B cell (primary cell): ENCODE data around the gene DEAF1. TPM values are rescaled to one million over a fixed set of nuclear protein-coding genes. Genes with fewer than 3 reads are reported as not detected.

Experiments used
- ATAC-seq: fragments of 200-7000 bp; cut with Tn5 transposase; one replicate; pipeline ENCODE4 v1.10.0; 2021; ENCODE audit warnings: low read depth, mild to moderate bottlenecking, moderate number of reproducible peaks, moderate library complexity
- CTCF ChIA-PET: fragments of 350-600 bp; sonication (Branson Sonifier 250); formaldehyde crosslinking; loops from one replicate; lab custom pipeline; 2021; ENCODE audit warnings: antibody characterized with exemption, inconsistent platforms; lab: Charles Lee
- POLR2A ChIA-PET: fragments of 350-600 bp; sonication (Branson Sonifier 250); formaldehyde crosslinking; loops from one replicate; lab custom pipeline; 2021; ENCODE audit warnings: antibody characterized with exemption; lab: Charles Lee
- DNase-seq: peaks from one replicate; pipeline ENCODE4 v3.0.0; 2013
- H2AFZ ChIP-seq: 2 replicates; pipeline ENCODE4 v1.6.1; 2012; ENCODE audit warnings: mild to moderate bottlenecking, low read depth, low read length; ENCODE audit not compliant: insufficient read depth, poor library complexity, severe bottlenecking
- H3K27ac ChIP-seq, 2 donors: 1 replicate in 1 of 2; 2 replicates in 1 of 2; pipeline ENCODE4 v1.5.1; 2012 to 2013; ENCODE audit warnings: low read length in 2 of 2, mild to moderate bottlenecking in 2 of 2, moderate library complexity in 1 of 2
- H3K27me3 ChIP-seq, 4 experiments: fragments of 200-600 bp in 1 of 4; sonication (generic) in 1 of 4; replicated peaks in 1 of 4; 1 replicate in 2 of 4; 2 replicates in 2 of 4; pipeline versions ENCODE4 v1.6.1 to v1.7.0; 2013 to 2016; ENCODE audit warnings: low read length in 3 of 4, mild to moderate bottlenecking in 2 of 4, mixed read lengths in 1 of 4, moderate library complexity in 1 of 4; ENCODE audit not compliant: insufficient read depth in 4 of 4, control insufficient read depth in 3 of 4; ENCODE audit errors: control extremely low read depth in 1 of 4
- H3K36me3 ChIP-seq, 2 experiments: replicated peaks in 1 of 2; 1 replicate in 1 of 2; 2 replicates in 1 of 2; pipeline versions ENCODE4 v1.6.1 to v1.7.1; 2013; ENCODE audit warnings: low read length in 1 of 2; ENCODE audit not compliant: insufficient read depth in 2 of 2, control insufficient read depth in 1 of 2; ENCODE audit errors: control extremely low read depth in 1 of 2, extremely low read depth in 1 of 2
- H3K4me1 ChIP-seq, 2 donors: fragments of 200-600 bp in 1 of 2; sonication (generic) in 1 of 2; 1 replicate in 1 of 2; 2 replicates in 1 of 2; pipeline versions ENCODE4 v1.5.1 to v1.6.1; 2013 to 2017; ENCODE audit warnings: low read length in 2 of 2; ENCODE audit not compliant: control insufficient read depth in 2 of 2, insufficient read depth in 2 of 2
- H3K4me2 ChIP-seq: replicated peaks from 2 replicates; pipeline ENCODE3; 2012; ENCODE audit warnings: mild to moderate bottlenecking, low read depth, low read length; ENCODE audit not compliant: poor library complexity, severe bottlenecking
- H3K4me3 ChIP-seq, 5 experiments: fragments of 200-600 bp in 1 of 5; sonication (generic) in 1 of 5; 1 replicate in 3 of 5; 2 replicates in 2 of 5; pipeline versions ENCODE4 v1.5.1 to v1.7.0; 2011 to 2016; ENCODE audit warnings: low read length in 4 of 5, mild to moderate bottlenecking in 4 of 5, low read depth in 2 of 5, control low read depth in 1 of 5, moderate library complexity in 1 of 5; ENCODE audit not compliant: insufficient read depth in 1 of 5; ENCODE audit errors: control extremely low read depth in 1 of 5, extremely low read depth in 1 of 5
- H3K79me2 ChIP-seq: fragments of 200-600 bp; sonication (generic); one replicate; pipeline ENCODE4 v1.6.0; 2016; ENCODE audit warnings: low read length; ENCODE audit not compliant: control insufficient read depth, insufficient read depth
- H3K9ac ChIP-seq: fragments of 200-600 bp; sonication (generic); 2 replicates; pipeline ENCODE4 v1.6.1; 2017; ENCODE audit warnings: mild to moderate bottlenecking, low read length, moderate library complexity
- H3K9me3 ChIP-seq, 3 donors: one replicate each; pipeline versions ENCODE4 v1.6.1 to v1.7.1; 2013; ENCODE audit warnings: low read length in 2 of 3; ENCODE audit not compliant: control insufficient read depth in 2 of 3, insufficient read depth in 1 of 3; ENCODE audit errors: control extremely low read depth in 1 of 3
- H4K20me1 ChIP-seq: 2 replicates; pipeline ENCODE4 v1.6.0; 2012; ENCODE audit warnings: mild to moderate bottlenecking, low read length; ENCODE audit not compliant: insufficient read depth, control insufficient read depth, poor library complexity, severe bottlenecking
- H3K27ac Mint-ChIP-seq: one replicate; pipeline ENCODE4 v1.8.0; 2021; ENCODE audit warnings: mixed read lengths
- H3K27me3 Mint-ChIP-seq: one replicate; pipeline ENCODE4 v1.8.0; 2021; ENCODE audit warnings: mixed read lengths
- H3K4me1 Mint-ChIP-seq: one replicate; pipeline ENCODE4 v1.8.0; 2021; ENCODE audit warnings: mixed read lengths
- H3K4me3 Mint-ChIP-seq: one replicate; pipeline ENCODE4 v1.8.0; 2021; ENCODE audit warnings: mixed read lengths
- H3K9me3 Mint-ChIP-seq: one replicate; pipeline ENCODE4 v1.8.0; 2022; ENCODE audit warnings: mixed read lengths; ENCODE audit not compliant: insufficient read depth
- CTCF ChIP-seq: fragments of 200-600 bp; IDR thresholded peaks from one replicate; pipeline ENCODE4 v1.8.0; 2022; ENCODE audit warnings: antibody characterized with exemption, mild to moderate bottlenecking
- EZH2 ChIP-seq: IDR thresholded peaks from 2 replicates; pipeline ENCODE4 v1.6.1; 2012; ENCODE audit warnings: borderline replicate concordance, low read depth, mild to moderate bottlenecking, moderate library complexity, low read length; ENCODE audit not compliant: insufficient read depth, poor library complexity, severe bottlenecking
- WGBS: methylation state at CpG from one replicate; pipeline ENCODE4 v1.1.5; 2013; ENCODE audit warnings: missing lambda C conversion rate; ENCODE audit not compliant: insufficient coverage; 5-methylcytosine and 5-hydroxymethylcytosine counted together
- intact Hi-C: fragments of 100-400 bp; cut with micrococcal nuclease; formaldehyde crosslinking; loops from one replicate; pipeline ENCODE4 v1.10.0; 2022
- polyA plus RNA-seq: library from polyadenylated mRNA; depleted of rRNA; stranded (reverse); fragments of >200 nt; gene quantifications from 2 replicates; pipeline ENCODE4 v1.2.3, GENCODE V29; 2012
- total RNA-seq, 2 donors: library from RNA; stranded (reverse); fragments of 120-200 nt in 1 of 2; gene quantifications; 1 replicate in 1 of 2; 2 replicates in 1 of 2; pipeline versions ENCODE4 v1.2.3 to v1.2.4, GENCODE V29; 2013 to 2022

DEAF1 gene
- total and polyA plus RNA-seq, 2 donors (not counting 1 experiment from before 2014, with no cell fraction given): 31.8 to 53.6 TPM

- DNase-seq: peak; percentile 40
- H3K27ac Mint-ChIP-seq: no peak overlapping the region
- peaks cover 29 to 51% of the 10 kb centered on the region in 2 donors for H3K4me1 ChIP-seq
- no peak for TF ChIP-seq CTCF
- TF ChIP-seq EZH2: no peak
- peak overlapping the region; percentile 83 for H2AFZ ChIP-seq
- H4K20me1 ChIP-seq: peaks cover 9% of the 10 kb centered on the region
- 6% methylated on average over 38 of the region's 53 CpGs for WGBS
- POLR2A ChIA-PET: interaction anchor here (0.6 to 8.2 kb wide), 4 partner anchors 31 to 311 kb away, joined by 3 to 105 read pairs (median 4); partner anchors contain the start of genes DEAF1, HRAS, SIGIRR and TMEM80
- H3K27me3 ChIP-seq: peaks cover 0 to 40% (median 0%) of the 10 kb centered on the region in 4 experiments
- no peaks in the 10 kb centered on the region for H3K36me3 ChIP-seq
- intact Hi-C loops: loop anchor here (5.0 to 10.0 kb wide), 2 partner anchors 72 to 111 kb away; partner anchors contain the start of genes IRF7 and SLC25A22
- H3K4me3 ChIP-seq: peak overlapping the region in 4 of 5 experiments; percentile 17 to 53 (median 42)
- peak overlapping the region; percentile 94 for H3K4me2 ChIP-seq
- H3K4me3 Mint-ChIP-seq: peak overlapping the region; percentile 74
- H3K79me2 ChIP-seq: no peaks in the 10 kb centered on the region
- H3K27ac ChIP-seq: no peak overlapping the region
- H3K9me3 ChIP-seq: no peaks in the 10 kb centered on the region
- ATAC-seq: no peak
- peaks cover 24% of the 10 kb centered on the region for H3K4me1 Mint-ChIP-seq
- CTCF ChIA-PET: interaction anchor here (0.5 to 8.2 kb wide), 24 partner anchors 12 to 475 kb away, joined by 3 to 104 read pairs (median 4); partner anchors contain the start of genes DEAF1, GATD1, IRF7 and LMNTD2
- H3K9ac ChIP-seq: peak overlapping the region; percentile 57
- peaks cover 5% of the 10 kb centered on the region for H3K27me3 Mint-ChIP-seq
- no peaks in the 10 kb centered on the region for H3K9me3 Mint-ChIP-seq
Observed at GRCh38 chr11:725624-726202, 30.7 kb upstream of the DEAF1 start.
